ENCODE measurements around the gene ESPNL. TPM values are rescaled to one million over a fixed set of nuclear protein-coding genes. Genes with fewer than 3 reads are reported as not detected.

ESPNL gene
- total RNA-seq, 1 experiment from 2014 or later: 1.1 TPM

- no peak overlapping the region for H3K27ac Mint-ChIP-seq
- ChIA-PET CTCF (interaction anchor here (0.6 to 5.8 kb wide), 7 partner anchors 11 to 181 kb away, joined by 3 to 36 read pairs (median 3); no protein-coding TSS in a partner anchor), POLR2A (no interaction called here)
- DNase-seq (ENCODE audit: low spot score) (no peak), ATAC-seq (no peak)
- no peak overlapping the region for H3K4me3 Mint-ChIP-seq
- no peak for TF ChIP-seq PRRX2 (CRISPR knock-in tag; IDR thresholded peaks at IDR 0.05)
- TF ChIP-seq ZMAT4 (CRISPR knock-in tag; IDR thresholded peaks at IDR 0.05): no peak
- TF ChIP-seq EMX1 (CRISPR knock-in tag; IDR thresholded peaks at IDR 0.05): no peak
- no peak for TF ChIP-seq AFF4 (CRISPR knock-in tag; IDR thresholded peaks at IDR 0.05; ENCODE audit: borderline replicate concordance)
- TF ChIP-seq CBFB (CRISPR knock-in tag; IDR thresholded peaks at IDR 0.05; ENCODE audit: low read depth): no peak
- TF ChIP-seq NR3C1 (CRISPR knock-in tag; conservative IDR thresholded peaks at IDR 0.05; ENCODE audit: low read depth): no peak
- TF ChIP-seq MAX (CRISPR knock-in tag; IDR thresholded peaks at IDR 0.05): no peak
- TF ChIP-seq ZNF423 (CRISPR knock-in tag; IDR thresholded peaks at IDR 0.05): no peak
- TF ChIP-seq SP1 (CRISPR knock-in tag; conservative IDR thresholded peaks at IDR 0.05): no peak
- no peak for TF ChIP-seq SMAD3 (CRISPR knock-in tag; IDR thresholded peaks at IDR 0.05; ENCODE audit: borderline replicate concordance)
- no peak for TF ChIP-seq TEAD4 (CRISPR knock-in tag; IDR thresholded peaks at IDR 0.05)
- TF ChIP-seq ZNF232 (CRISPR knock-in tag; IDR thresholded peaks at IDR 0.05): no peak
- no peak for TF ChIP-seq IRF1 (CRISPR knock-in tag; IDR thresholded peaks at IDR 0.05)
- no peak for TF ChIP-seq ZNF219 (CRISPR knock-in tag; IDR thresholded peaks at IDR 0.05; ENCODE audit: borderline replicate concordance)
- no peak for TF ChIP-seq NFYB (CRISPR knock-in tag; conservative IDR thresholded peaks at IDR 0.05; ENCODE audit: low read depth)
- TF ChIP-seq HMGA2 (CRISPR knock-in tag; IDR thresholded peaks at IDR 0.05): no peak
- no peak for TF ChIP-seq USF2 (CRISPR knock-in tag; IDR thresholded peaks at IDR 0.05)
- TF ChIP-seq RELA (CRISPR knock-in tag; IDR thresholded peaks at IDR 0.05; ENCODE audit: borderline replicate concordance): no peak
- H3K36me3 Mint-ChIP-seq: no peaks in the 10 kb centered on the region
- H3K9me3 Mint-ChIP-seq: peaks cover 8% of the 10 kb centered on the region
- no peaks in the 10 kb centered on the region for H3K27me3 Mint-ChIP-seq (ENCODE audit: low read depth)
- H3K4me1 Mint-ChIP-seq: 0 out of 2 replicates have a peak, but pooled peaks cover 6% of the 10 kb centered on the region
Observed at GRCh38 chr2:238150686-238151085, 50.5 kb downstream of the ESPNL start.

DNA sequence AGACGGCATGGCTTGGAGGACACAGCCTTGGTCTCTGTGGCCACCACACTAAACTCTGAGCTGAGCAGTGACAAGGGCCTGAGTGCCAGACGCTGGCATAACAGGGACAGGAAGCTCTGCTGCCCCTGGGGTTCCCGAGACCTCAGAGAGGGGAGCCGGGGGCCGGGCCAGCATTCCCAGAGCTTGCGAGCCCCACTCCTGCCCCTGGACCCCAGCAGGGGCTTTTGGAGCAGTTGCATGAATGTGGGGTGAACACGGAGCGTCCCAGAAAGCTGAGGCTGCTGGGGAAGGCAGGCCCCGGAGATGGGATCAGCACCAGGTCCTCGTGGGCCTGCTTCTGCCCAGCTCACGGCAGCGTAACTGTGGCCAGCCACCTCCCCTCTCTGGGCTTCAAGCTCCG is 51.1 kb downstream of the ESPNL start:
- Mint-ChIP-seq H3K9me3 (peaks cover 8% of the 10 kb centered on the region), H3K4me1 (0 out of 2 replicates have a peak, but pooled peaks cover 7% of the 10 kb centered on the region), H3K27me3 (ENCODE audit: low read depth) (no peaks in the 10 kb centered on the region), H3K4me3 (no peak overlapping the region), H3K27ac (no peak overlapping the region), H3K36me3 (no peaks in the 10 kb centered on the region)
- ChIA-PET CTCF (interaction anchor here (0.6 to 5.8 kb wide), 10 partner anchors 10 to 127 kb away, joined by 3 to 36 read pairs (median 4); no protein-coding TSS in a partner anchor), POLR2A (no interaction called here)
- TF ChIP-seq, protein P1, sequence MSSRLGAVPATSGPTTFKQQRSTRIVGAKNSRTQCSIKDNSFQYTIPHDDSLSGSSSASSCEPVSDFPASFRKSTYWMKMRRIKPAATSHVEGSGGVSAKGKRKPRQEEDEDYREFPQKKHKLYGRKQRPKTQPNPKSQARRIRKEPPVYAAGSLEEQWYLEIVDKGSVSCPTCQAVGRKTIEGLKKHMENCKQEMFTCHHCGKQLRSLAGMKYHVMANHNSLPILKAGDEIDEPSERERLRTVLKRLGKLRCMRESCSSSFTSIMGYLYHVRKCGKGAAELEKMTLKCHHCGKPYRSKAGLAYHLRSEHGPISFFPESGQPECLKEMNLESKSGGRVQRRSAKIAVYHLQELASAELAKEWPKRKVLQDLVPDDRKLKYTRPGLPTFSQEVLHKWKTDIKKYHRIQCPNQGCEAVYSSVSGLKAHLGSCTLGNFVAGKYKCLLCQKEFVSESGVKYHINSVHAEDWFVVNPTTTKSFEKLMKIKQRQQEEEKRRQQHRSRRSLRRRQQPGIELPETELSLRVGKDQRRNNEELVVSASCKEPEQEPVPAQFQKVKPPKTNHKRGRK (CRISPR knock-in tag; IDR thresholded peaks at IDR 0.05; ENCODE audit: borderline replicate concordance): no peak
- TF ChIP-seq MAX (CRISPR knock-in tag; IDR thresholded peaks at IDR 0.05) (no peak), ZNF671 (CRISPR knock-in tag; IDR thresholded peaks at IDR 0.05) (no peak)
- TF ChIP-seq, protein P2, sequence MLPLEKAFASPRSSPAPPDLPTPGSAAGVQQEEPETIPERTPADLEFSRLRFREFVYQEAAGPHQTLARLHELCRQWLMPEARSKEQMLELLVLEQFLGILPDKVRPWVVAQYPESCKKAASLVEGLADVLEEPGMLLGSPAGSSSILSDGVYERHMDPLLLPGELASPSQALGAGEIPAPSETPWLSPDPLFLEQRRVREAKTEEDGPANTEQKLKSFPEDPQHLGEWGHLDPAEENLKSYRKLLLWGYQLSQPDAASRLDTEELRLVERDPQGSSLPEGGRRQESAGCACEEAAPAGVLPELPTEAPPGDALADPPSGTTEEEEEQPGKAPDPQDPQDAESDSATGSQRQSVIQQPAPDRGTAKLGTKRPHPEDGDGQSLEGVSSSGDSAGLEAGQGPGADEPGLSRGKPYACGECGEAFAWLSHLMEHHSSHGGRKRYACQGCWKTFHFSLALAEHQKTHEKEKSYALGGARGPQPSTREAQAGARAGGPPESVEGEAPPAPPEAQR (CRISPR knock-in tag; IDR thresholded peaks at IDR 0.05): no peak
- ATAC-seq (peak; percentile 7; the same call in 1 of the 2 replicates), DNase-seq (ENCODE audit: low spot score) (no peak)

Measured in WTC11 (cell line).